PC-3 (cell line): ENCODE measurements around the gene ACTN1.

Experiments used
- CTCF ChIP-seq: fragments of 300-600 bp; sonication (generic); conservative IDR thresholded peaks from 2 replicates; pipeline ENCODE4 v1.5.1; 2017; ENCODE audit warnings: antibody characterized with exemption, low read depth, mild to moderate bottlenecking, low read length
- EZH2phosphoT487 ChIP-seq: fragments of 300-600 bp; sonication (generic); IDR thresholded peaks from 2 replicates; pipeline ENCODE4 v1.6.1; 2018; ENCODE audit warnings: mild to moderate bottlenecking, antibody characterized with exemption, low read length, borderline replicate concordance

GRCh38 chr14:68970736-68971135 is 8.4 kb downstream of the ACTN1 start:
- TF ChIP-seq CTCF: no peak
- TF ChIP-seq EZH2phosphoT487: no peak
